ENCODE results near the gene GALNS.

GALNS gene

GRCh38 chr16:88876942-88877526 lies 20.3 kb upstream of the GALNS start:
- no peak for DNase-seq (ENCODE audit: low read depth, low spot score)

DNA sequence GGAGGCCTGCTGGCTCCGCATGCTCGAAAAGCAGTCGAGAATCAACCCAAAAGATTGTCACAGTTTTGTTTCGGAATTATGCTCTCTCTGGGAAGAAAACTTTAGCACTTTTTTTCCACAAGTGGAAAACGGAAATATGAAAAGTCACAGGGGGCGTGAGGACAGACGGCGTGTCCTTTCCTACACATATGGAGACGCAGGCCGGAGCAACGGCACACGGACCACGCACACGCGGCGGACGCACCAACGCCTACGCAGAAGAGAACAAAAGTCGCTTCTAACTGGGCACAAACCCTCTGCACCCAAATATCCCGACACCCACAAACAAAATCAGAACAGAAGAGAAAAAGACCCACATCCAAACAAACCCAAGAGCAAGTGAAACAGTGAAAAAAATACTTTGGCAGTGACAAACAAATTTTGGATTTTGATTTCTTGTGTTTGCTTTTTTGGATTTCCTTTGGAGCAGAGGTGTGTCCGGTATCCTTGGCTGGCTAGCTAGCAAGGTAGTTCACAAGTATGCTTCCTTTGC lies 19.0 kb upstream of the GALNS start:
- DNase-seq (ENCODE audit: low read depth, low spot score), result no peak

DNA sequence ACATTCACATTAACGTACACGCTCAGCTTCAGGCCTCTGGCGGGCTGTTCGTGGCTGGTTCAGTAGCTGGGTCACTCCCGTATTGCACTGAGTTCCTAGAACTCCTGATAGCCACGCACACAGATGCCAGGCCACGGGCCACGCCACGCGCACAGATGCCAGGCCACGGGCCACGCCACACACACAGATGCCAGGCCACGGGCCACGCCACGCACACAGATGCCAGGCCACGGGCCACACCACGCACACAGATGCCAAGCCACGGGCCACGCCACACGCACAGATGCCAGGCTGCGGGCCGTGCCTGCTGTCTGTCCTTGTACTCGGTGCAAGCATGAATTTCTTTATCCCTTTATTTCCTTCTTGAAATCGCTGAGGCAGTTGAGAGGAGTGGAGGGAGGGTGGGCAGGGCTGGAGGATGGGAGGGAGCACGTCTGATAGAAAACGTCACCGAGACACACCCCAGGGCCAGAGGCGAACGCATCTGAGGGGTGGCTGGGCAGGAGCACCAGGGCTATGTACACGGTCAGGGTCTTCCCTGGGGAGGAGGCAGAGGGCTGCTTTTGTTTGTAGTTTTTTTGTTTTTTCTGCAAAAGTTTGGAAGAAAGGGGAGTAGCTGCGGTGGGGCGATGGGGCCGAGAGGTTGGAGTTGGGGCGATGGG lies 18.3 kb upstream of the GALNS start:
- DNase-seq (ENCODE audit: low read depth, low spot score), result no peak

GRCh38 chr16:88872650-88873331 lies 16.0 kb upstream of the GALNS start:
- DNase-seq (ENCODE audit: low read depth, low spot score), result no peak

- no peak for DNase-seq (ENCODE audit: low read depth, low spot score)
These were observed 15.1 kb upstream of the GALNS start for GRCh38 chr16:88871730-88872416.

- DNase-seq (ENCODE audit: low read depth, low spot score), result no peak
These were observed 14.6 kb upstream of the GALNS start for GRCh38 chr16:88871349-88871702.

DNA sequence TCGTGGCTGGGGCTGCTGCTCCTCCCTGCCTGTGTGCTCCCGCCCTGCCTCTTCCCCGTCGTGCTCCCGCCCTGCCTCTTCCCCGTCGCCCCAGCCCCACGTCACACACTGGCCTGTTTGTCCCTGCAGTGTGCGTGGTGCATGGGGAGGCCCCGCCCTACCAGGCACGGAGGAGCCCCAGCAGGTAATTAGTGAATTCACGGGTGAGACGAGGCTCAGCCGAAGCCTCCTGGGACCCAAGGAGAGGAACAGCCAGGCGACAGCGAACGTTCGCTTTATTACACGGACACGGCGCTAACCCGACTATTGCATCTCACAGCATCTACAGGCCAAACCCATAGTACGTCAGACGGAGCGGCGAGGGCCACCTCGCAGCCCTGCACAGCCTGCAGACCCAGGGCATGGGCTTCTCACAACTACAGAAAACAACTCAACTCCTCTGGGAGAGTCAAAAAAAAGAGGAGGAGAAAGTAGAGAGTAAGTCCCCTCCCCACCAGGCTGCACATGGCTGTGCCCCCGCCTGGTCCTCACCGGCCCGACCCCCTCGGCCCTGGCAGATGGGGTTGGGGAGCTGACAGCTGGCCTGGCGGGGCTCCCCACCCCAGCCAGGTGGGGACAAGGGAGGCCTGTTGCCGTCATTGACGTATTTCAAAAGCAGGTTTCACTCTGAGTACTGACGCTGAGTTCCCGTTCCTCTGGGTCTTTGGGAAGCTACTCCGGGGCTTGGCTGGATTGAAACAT lies 14.0 kb upstream of the GALNS start:
- no peak for DNase-seq (ENCODE audit: low read depth, low spot score)

DNA sequence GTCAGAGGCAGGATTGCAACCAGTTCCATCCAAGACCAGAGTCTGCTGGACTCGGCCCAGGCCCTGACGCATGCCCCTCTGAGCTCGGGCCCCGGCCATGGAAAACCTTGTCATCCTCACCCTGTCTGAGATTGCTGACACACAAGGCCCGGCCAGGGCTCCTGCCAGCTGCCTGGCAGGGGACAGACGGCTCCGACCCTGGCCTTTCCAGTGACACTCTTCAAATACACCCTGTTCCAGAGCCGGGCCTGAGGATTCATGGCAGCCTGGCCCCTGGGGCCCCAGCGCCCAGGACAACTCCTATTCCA lies 12.9 kb upstream of the GALNS start:
- no peak for DNase-seq (ENCODE audit: low read depth, low spot score)

DNA sequence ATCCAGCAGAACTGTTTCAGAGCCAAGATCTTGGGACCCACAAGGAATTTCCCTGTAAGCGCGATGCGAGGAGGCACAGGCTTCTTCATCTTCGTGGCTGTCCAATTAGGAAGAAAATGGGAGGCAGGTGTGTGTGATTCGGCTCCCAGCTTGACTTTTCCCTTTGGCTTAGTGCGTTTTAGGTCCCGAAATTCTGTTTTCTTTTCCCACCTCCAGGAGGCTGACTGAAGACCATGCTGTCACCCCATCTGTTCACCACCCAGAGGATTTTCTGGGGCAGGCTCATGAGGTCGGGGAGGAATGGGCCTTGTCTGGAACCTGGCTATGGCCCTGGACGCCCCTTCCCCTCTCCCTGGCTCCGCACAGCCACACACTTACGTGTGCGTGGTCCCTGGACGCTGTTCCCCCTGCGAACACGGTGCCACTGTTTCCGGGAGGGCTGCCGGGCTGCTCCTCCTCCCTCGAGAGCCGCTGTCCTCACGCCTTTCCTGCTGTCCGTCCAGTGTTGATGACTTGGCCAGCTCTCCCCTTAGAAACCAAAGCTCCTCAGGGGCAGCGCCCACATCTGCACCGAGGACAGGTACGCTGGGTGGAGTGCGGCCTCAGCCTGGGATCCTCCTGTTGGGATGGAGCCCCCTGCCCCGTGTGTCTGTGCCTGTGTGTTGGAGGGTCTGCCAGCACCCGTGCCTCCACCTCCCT lies 12.4 kb upstream of the GALNS start:
- DNase-seq (ENCODE audit: low read depth, low spot score), result no peak

- DNase-seq (ENCODE audit: low read depth, low spot score), result no peak
These were observed 11.0 kb upstream of the GALNS start for GRCh38 chr16:88867581-88868246.

DNA sequence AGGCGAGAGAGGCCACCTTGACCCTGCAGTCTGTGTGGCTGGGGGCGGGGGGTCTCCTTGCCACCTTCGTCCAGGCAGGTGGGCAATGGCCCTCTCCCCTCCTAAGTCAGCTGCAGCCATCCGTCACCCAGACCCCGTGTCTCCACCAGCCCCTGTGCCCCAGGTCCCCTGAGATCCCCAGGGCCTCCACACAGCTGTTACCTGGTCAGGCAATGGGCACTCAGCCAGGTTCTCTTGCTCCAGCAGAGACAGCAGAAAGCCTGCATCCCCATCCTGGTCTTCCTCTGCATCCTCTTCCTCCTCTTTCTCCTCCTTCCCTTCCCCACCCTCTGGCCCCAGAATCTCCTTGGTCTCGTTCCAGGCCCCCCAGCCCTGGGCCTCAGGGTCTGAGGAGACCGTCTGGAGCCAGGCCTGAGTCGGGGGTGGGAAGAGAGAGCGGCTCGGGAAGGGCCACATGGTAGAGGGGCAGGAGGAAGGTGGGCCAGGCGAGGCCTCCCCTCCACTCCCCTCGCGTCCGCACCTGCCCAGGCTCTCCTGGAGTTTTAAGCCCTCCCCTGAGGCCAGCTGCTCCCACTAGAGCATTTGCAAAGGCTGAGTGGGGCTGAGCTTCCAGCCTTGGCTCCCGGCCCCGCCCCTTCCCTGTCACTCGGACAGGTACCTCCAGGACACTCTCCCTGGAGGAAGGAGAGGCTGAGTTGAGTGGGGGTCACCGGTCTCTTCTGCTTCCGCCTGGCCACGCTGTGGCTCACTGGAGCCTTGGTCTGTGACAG lies 9.6 kb upstream of the GALNS start, which contains the start of gene PABPN1L:
PABPN1L (minus strand) TSS at position 510 of the 770 bp plus-strand sequence; CDS start at position 456, 54 bp downstream.
- DNase-seq (ENCODE audit: low read depth, low spot score), result no peak

GRCh38 chr16:88865742-88866141 lies 9.0 kb upstream of the GALNS start:
- DNase-seq (ENCODE audit: low read depth, low spot score), result no peak

DNA sequence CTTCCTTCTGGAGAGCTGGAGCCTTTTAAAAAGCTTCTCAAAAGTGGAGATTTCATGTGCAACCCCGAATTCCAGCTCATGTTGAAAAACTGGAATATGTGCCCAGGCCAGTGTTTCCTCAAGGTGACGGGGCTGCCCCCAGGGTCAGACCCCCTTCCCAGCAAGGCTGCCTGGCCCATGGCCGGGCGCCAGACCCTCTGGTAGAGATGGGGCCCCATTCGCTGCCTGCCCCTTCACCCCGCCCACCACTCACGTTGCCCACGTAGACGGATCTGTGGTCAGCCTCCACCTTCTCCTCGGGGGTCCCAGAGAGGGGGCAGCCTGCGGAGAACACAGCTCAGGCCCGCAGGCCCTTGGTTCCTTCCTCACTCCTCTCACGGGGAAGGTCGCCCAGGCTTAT lies 8.6 kb upstream of the GALNS start:
- DNase-seq (ENCODE audit: low read depth, low spot score), result no peak

GRCh38 chr16:88864521-88864920 lies 7.8 kb upstream of the GALNS start:
- DNase-seq (ENCODE audit: low read depth, low spot score), result no peak

- DNase-seq (ENCODE audit: low read depth, low spot score), result no peak
These were observed 7.4 kb upstream of the GALNS start for GRCh38 chr16:88864099-88864498.

- DNase-seq (ENCODE audit: low read depth, low spot score), result no peak
These were observed 6.7 kb upstream of the GALNS start for GRCh38 chr16:88863426-88863825.

- no peak for DNase-seq (ENCODE audit: low read depth, low spot score)
These were observed 6.2 kb upstream of the GALNS start for GRCh38 chr16:88862968-88863367.

GRCh38 chr16:88861359-88861758 lies 4.6 kb upstream of the GALNS start:
- no peak for DNase-seq (ENCODE audit: low read depth, low spot score)

DNA sequence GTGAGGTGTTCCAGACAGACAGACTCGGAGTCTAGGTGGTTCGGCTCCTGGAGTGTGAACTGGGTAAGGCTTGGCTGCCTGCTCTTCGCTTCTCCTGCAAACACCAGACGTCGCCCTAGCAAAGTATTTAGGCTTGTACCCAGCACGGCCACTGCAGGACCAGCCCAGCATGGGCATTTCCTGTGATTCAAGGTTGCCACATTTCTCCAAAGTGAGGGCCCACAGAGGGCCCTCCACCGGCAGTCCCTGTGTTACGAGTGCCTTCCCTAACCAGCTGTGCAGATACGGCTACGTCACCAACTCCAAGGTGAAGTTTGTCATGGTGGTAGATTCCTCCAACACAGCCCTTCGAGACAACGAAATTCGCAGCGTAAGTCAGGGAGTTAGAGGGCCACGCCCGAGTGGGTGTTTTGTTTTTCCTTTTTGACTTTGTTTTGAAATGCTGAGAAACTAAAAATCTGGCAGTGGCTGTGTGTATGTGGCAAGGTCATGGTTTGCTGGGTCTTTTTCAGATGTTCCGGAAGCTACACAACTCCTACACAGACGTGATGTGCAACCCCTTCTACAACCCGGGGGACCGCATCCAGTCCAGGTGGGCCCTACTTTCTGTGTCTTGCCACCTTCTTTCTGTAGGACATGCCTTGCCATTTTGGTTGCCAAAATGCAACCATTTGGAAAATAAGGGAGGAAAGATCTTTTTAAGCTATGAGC lies 2.8 kb upstream of the GALNS start:
- no peak for DNase-seq (ENCODE audit: low read depth, low spot score)

Data from activated CD4-positive, CD25-positive, alpha-beta regulatory T cell treated with anti-CD3 and anti-CD28 coated beads, Interleukin-2, amount 50 U/mL, for 16 hours (primary cell).